GM12891 (cell line): ENCODE results near the gene PAK4.

Source experiments
- DNase-seq: peaks from one replicate; pipeline ENCODE4 v3.0.0; 2011; ENCODE audit warnings: low spot score; ENCODE audit not compliant: insufficient read length
- FAIRE-seq: peaks from 2 replicates; lab custom pipeline; 2011; peaks lifted over from hg19 to GRCh38; lab: Jason Lieb, UNC
- PAX5 ChIP-seq: IDR thresholded peaks from 2 replicates; pipeline ENCODE4 v1.6.1; 2011; ENCODE audit warnings: low read length, moderate library complexity, mild to moderate bottlenecking; ENCODE audit not compliant: insufficient read depth, severe bottlenecking
- POLR2A ChIP-seq: IDR thresholded peaks from 2 replicates; pipeline ENCODE4 v1.6.1; 2011; ENCODE audit warnings: low read depth, low read length, control low read depth
- POLR2AphosphoS5 ChIP-seq: IDR thresholded peaks from 2 replicates; pipeline ENCODE4 v1.6.1; 2011; ENCODE audit warnings: low read depth, low read length, control low read depth
- POU2F2 ChIP-seq: IDR thresholded peaks from 2 replicates; pipeline ENCODE4 v1.6.1; 2011; ENCODE audit warnings: low read depth, mild to moderate bottlenecking, control low read depth, low read length, moderate library complexity
- SPI1 ChIP-seq: IDR thresholded peaks from 2 replicates; pipeline ENCODE4 v1.6.1; 2011; ENCODE audit warnings: low read depth, low read length, control low read depth
- TAF1 ChIP-seq: IDR thresholded peaks from 2 replicates; pipeline ENCODE4 v1.6.1; 2011; ENCODE audit warnings: low read depth, low read length, control low read depth

Gene PAK4

GRCh38 chr19:39200066-39200802, 74.6 kb downstream of the PAK4 start:
- FAIRE-seq (no peak), DNase-seq (no peak)
- TF ChIP-seq PAX5, result no peak
- no peak for TF ChIP-seq POLR2A
- TF ChIP-seq TAF1, result no peak
- no peak for TF ChIP-seq POLR2AphosphoS5
- TF ChIP-seq SPI1, result no peak
- no peak for TF ChIP-seq POU2F2

- FAIRE-seq (no peak), DNase-seq (no peak)
- TF ChIP-seq TAF1 (no peak), POU2F2 (no peak), POLR2A (no peak), POLR2AphosphoS5 (no peak), SPI1 (no peak), PAX5 (no peak)
Measured at GRCh38 chr19:39200803-39201115, 75.2 kb downstream of the PAK4 start.

GRCh38 chr19:39202998-39203355, 77.4 kb downstream of the PAK4 start:
- DNase-seq (no peak), FAIRE-seq (no peak)

GRCh38 chr19:39203372-39204341, 78.1 kb downstream of the PAK4 start, which contains the start of gene SYCN:
SYCN (minus strand) TSS chr19:39204263; CDS start chr19:39204254, 9 bp downstream.
- DNase-seq, result no peak
- FAIRE-seq, result no peak
- TF ChIP-seq TAF1, result no peak

More at GRCh38 chr19:39202998-39203355, 77.4 kb downstream of the PAK4 start:
- no peak for TF ChIP-seq PAX5
- TF ChIP-seq POLR2AphosphoS5, result no peak
- no peak for TF ChIP-seq TAF1
- TF ChIP-seq POU2F2, result no peak
- TF ChIP-seq POLR2A, result no peak
- TF ChIP-seq SPI1, result no peak

DNA sequence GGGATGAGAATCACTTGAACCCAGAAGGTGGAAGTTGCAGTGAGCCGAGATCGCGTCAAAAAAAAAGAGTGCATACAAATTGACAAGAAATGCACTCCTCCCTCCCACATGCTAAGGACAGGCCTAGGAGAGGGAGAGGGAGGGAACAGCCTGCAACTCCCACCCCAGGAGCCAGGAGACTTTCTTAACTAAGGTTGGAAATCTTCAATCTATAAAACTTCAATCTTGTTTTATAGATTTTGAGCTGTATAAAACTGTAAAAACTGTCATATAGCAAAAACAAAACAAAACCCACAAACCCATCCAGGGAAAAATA, 79.8 kb downstream of the PAK4 start:
- TF ChIP-seq POLR2A (no peak), POU2F2 (no peak)
- no peak for FAIRE-seq
- DNase-seq, result no peak

- DNase-seq (no peak), FAIRE-seq (no peak)
- TF ChIP-seq SPI1, result no peak
- no peak for TF ChIP-seq POU2F2
- TF ChIP-seq TAF1, result no peak
- no peak for TF ChIP-seq POLR2A
- TF ChIP-seq PAX5, result no peak
- no peak for TF ChIP-seq POLR2AphosphoS5
Measured at GRCh38 chr19:39206122-39206521, 80.5 kb downstream of the PAK4 start.

- FAIRE-seq (no peak), DNase-seq (no peak)
- TF ChIP-seq POLR2A (no peak), PAX5 (no peak), POU2F2 (no peak), POLR2AphosphoS5 (no peak), TAF1 (no peak), SPI1 (no peak)
Measured at GRCh38 chr19:39207293-39207836, 81.8 kb downstream of the PAK4 start.

- no peak for TF ChIP-seq POU2F2
- no peak for TF ChIP-seq PAX5
- no peak for TF ChIP-seq POLR2AphosphoS5
- no peak for TF ChIP-seq SPI1
- no peak for FAIRE-seq
- no peak for DNase-seq
Measured at GRCh38 chr19:39208175-39208795, 82.7 kb downstream of the PAK4 start.

DNA sequence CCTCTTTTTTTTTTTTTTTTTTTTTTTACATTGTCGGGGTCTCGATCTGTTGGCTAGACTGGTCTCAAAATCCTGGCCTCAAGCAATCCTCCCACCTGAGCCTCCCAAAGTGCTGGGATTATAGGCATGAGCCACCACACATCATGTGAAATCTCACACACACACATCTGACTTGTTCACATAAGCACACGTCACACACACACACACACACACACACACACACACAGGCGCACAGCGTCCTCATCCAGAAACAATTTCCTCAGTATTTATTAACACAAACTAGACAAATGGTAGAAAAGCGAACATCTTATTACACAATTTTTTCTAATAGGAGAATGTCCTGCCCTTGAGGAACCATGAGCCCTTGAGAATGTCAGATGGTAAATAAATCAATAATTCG, 83.6 kb downstream of the PAK4 start:
- DNase-seq (no peak), FAIRE-seq (no peak)
- TF ChIP-seq TAF1 (no peak), POLR2AphosphoS5 (no peak), POU2F2 (no peak), POLR2A (no peak), SPI1 (no peak), PAX5 (no peak)
